ENCODE results near the gene DICER1.

DNA sequence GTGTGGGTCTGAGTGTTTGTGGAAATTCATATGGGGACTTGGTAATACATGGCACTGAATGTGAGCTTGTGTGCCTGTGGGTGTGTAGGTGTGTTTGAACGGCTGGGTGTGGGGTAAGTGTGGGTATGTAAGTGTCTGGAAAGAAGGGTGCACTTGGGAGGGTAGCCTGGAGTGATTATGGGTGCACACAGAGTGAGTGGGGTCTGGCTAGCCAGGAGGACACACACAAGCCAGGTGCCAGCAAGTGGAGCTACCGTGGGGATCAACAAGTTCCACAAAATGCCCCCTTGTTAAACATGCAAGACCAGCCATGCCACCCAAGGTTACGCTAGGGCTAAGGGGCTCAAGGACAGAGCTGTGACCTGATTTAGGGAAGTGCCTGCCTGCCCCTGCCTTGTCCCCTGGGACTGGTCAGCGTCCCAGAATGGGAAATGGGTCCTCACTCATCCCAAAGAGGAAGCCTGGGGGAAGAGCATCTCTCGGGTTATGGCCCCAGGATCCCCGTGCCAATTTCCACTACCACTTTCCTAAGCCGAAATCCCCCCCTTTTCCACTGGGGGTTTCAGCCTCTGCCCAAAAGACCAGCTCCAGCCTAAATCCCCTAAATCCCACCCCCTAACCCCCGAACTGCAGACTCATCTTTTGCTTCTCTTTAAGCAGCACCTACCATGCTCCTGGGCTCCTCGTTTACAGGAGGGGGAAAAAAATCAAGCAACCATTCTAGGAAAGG lies 118.6 kb downstream of the DICER1 start:
- TF ChIP-seq POLR2AphosphoS5 (IDR thresholded peaks at IDR 0.05) (no peak), POLR2A (IDR thresholded peaks at IDR 0.05) (no peak)
- TF ChIP-seq, protein P1, sequence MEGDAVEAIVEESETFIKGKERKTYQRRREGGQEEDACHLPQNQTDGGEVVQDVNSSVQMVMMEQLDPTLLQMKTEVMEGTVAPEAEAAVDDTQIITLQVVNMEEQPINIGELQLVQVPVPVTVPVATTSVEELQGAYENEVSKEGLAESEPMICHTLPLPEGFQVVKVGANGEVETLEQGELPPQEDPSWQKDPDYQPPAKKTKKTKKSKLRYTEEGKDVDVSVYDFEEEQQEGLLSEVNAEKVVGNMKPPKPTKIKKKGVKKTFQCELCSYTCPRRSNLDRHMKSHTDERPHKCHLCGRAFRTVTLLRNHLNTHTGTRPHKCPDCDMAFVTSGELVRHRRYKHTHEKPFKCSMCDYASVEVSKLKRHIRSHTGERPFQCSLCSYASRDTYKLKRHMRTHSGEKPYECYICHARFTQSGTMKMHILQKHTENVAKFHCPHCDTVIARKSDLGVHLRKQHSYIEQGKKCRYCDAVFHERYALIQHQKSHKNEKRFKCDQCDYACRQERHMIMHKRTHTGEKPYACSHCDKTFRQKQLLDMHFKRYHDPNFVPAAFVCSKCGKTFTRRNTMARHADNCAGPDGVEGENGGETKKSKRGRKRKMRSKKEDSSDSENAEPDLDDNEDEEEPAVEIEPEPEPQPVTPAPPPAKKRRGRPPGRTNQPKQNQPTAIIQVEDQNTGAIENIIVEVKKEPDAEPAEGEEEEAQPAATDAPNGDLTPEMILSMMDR (IDR thresholded peaks at IDR 0.05): no peak
